Measurements from ENCODE around the gene CYS1.

Gene CYS1

GRCh38 chr2:10073706-10074105 lies 6.5 kb downstream of the CYS1 start:
- in situ Hi-C loops (cut with MboI; ENCODE audit: low sequenced_read_pairs), result no loop called here

GRCh38 chr2:10072656-10073480 lies 7.3 kb downstream of the CYS1 start:
- in situ Hi-C loops (cut with MboI; ENCODE audit: low sequenced_read_pairs), result no loop called here

- in situ Hi-C loops (cut with MboI; ENCODE audit: low sequenced_read_pairs), result no loop called here
Measured at GRCh38 chr2:10071595-10071994, 8.6 kb downstream of the CYS1 start.

GRCh38 chr2:10071176-10071575 lies 9.0 kb downstream of the CYS1 start:
- in situ Hi-C loops (cut with MboI; ENCODE audit: low sequenced_read_pairs), result no loop called here

- in situ Hi-C loops (cut with MboI; ENCODE audit: low sequenced_read_pairs), result no loop called here
Measured at GRCh38 chr2:10067881-10068280, 12.3 kb downstream of the CYS1 start.

GRCh38 chr2:10067330-10067729 lies 12.9 kb downstream of the CYS1 start:
- in situ Hi-C loops (cut with MboI; ENCODE audit: low sequenced_read_pairs), result no loop called here

GRCh38 chr2:10065773-10066055 lies 14.5 kb downstream of the CYS1 start:
- in situ Hi-C loops (cut with MboI; ENCODE audit: low sequenced_read_pairs), result no loop called here

- in situ Hi-C loops (cut with MboI; ENCODE audit: low sequenced_read_pairs), result no loop called here
Measured at GRCh38 chr2:10064932-10065772, 15.1 kb downstream of the CYS1 start.

- in situ Hi-C loops (cut with MboI; ENCODE audit: low sequenced_read_pairs), result no loop called here
Measured at GRCh38 chr2:10063566-10063965, 16.6 kb downstream of the CYS1 start.

GRCh38 chr2:10062931-10063365 lies 17.3 kb downstream of the CYS1 start:
- in situ Hi-C loops (cut with MboI; ENCODE audit: low sequenced_read_pairs), result no loop called here

- in situ Hi-C loops (cut with MboI; ENCODE audit: low sequenced_read_pairs), result no loop called here
Measured at GRCh38 chr2:10061221-10061925, 18.8 kb downstream of the CYS1 start.

- in situ Hi-C loops (cut with MboI; ENCODE audit: low sequenced_read_pairs), result no loop called here
Measured at GRCh38 chr2:10059552-10060335, 20.5 kb downstream of the CYS1 start.

- in situ Hi-C loops (cut with MboI; ENCODE audit: low sequenced_read_pairs), result no loop called here
Measured at GRCh38 chr2:10059016-10059351, 21.2 kb downstream of the CYS1 start.

- in situ Hi-C loops (cut with MboI; ENCODE audit: low sequenced_read_pairs), result no loop called here
Measured at GRCh38 chr2:10058251-10059015, 21.8 kb downstream of the CYS1 start.

GRCh38 chr2:10057231-10058107 lies 22.7 kb downstream of the CYS1 start:
- in situ Hi-C loops (cut with MboI; ENCODE audit: low sequenced_read_pairs), result no loop called here

- in situ Hi-C loops (cut with MboI; ENCODE audit: low sequenced_read_pairs), result no loop called here
Measured at GRCh38 chr2:10056439-10056838, 23.8 kb downstream of the CYS1 start.

GRCh38 chr2:10054976-10055375 lies 25.2 kb downstream of the CYS1 start:
- in situ Hi-C loops (cut with MboI; ENCODE audit: low sequenced_read_pairs), result no loop called here

- in situ Hi-C loops (cut with MboI; ENCODE audit: low sequenced_read_pairs), result no loop called here
Measured at GRCh38 chr2:10054424-10054823, 25.8 kb downstream of the CYS1 start.

- in situ Hi-C loops (cut with MboI; ENCODE audit: low sequenced_read_pairs), result no loop called here
Measured at GRCh38 chr2:10053351-10053750, 26.9 kb downstream of the CYS1 start.
